ENCODE measurements around the gene MRPS17.
A peak's percentile ranks its signal among the peaks of the same experiment; 100 is the strongest.
"Not testable (repeated sequence)": the region's sequence is repeated elsewhere in the genome, so short reads cannot be mapped to it uniquely, and the experiment has no call there.

MRPS17 gene

DNA sequence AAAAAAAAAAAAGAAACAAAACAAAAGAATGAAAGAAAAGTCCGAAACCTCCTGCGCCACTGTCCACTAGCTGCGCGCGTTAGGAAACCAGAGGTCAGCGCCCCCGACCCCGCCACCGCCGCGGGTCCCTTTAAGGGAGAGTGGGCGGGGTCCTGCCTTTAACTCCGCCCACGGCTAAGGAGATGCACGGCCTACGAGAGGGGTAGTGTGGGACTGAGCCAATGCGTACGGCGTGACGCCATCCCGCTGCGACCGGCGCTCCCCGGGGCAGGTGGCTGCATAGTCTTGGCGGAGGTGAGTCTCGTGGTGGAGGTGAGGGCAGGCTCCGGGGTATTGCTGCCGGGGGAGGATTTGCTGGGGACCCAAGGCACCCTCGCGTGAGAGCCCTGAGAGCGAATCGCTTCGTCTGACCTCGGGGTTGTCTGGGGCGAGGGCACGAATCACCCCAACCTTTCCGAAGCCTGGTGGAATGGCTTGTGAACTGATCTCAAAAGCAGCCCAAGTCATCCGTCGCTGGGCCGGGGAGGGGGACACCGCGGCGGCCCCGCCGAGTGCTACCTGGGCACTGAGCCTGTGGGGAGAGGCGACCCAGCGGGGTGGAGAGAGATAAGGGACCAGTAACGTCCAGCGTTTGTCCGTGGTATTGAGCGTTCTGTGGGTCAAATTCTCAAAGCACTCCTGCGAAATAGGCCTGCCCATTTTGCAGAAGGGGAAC is at the start of gene MRPS17:
MRPS17 (plus strand) TSS at position 241 of the 715 bp plus-strand sequence. CDS start 1,319 bp downstream, outside the sequence.
- peak; percentile 36 to 52 for DNase-seq (ENCODE audit: low read depth in 2 of 2)

DNA sequence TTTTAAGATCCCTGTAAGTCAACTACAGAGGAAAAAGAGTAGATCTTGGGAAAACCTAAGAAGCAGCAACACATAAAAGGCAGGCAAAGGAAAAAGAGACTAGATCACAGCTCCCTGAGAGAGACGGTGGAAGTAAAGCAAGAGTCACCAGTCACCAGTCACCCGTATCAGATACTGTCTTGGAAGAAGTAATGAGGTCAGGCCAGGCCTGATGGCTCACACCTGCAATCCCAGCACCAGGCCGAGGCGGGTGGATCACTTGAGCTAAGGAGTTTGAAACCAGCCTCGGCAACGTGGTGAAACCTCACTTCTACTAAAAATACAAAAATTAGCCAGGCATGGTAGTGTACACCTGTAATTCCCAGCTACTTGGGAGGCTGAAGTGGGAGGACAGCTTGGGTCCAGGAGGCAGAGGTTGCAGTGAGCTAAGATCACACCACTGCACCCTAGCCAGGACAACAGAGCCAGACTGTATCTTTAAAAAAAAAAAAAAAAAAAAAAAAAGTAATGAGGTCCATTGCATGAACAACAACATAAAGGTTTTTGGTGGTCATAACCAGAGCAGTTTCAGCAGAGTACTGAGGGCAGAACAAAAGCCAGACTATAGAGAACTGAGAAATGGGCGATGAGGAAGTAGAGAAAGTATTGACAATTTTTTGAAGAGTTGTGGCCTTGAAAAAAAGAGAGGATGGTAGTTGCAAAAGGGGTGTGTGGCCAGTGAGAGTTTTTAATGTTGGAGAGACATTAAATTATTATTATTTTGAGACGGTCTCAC is 47.5 kb upstream of the MRPS17 start:
- DNase-seq (ENCODE audit: low read depth in 2 of 2): no peak

DNA sequence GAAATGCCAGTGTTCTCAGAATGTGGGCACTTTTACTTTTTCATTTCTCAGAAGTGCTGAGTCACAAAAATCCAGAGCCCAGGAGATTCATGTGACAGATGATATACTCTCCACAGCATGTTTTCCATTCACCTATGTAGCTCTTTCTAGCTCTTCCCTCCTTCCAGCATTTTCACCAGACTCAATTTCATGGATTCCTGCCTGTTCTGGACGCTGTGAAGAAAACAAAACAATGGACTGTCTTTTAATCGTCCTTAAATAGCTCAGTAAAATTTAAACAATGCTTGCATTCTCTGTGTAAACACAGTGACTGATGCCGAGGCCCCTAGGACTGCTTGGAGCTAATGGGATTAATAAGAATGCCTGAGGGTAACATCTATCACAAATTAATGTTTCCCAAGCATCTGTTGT is 38.9 kb upstream of the MRPS17 start:
- no peak for DNase-seq (ENCODE audit: low read depth in 2 of 2)

DNA sequence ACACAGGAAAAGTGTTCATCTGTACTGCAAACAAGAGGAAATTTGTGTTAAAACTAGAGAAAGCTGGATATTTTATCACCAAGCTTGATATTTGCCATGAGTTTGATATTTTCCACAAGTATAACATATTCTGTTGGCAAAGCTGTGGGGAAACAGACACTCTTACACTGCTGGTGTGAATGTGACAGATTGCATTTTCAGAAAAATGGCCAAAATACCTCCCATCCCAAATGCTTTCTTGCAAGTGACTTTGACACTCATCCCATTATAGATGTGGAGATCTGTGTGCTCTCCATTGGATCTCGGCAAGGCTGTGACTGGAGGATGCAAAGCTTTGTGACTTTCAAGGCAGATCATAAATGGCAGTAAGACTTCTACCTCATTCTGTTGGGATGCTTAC is 33.9 kb upstream of the MRPS17 start:
- DNase-seq (ENCODE audit: low read depth in 2 of 2): no peak

GRCh38 chr7:55928006-55928767 is 23.5 kb upstream of the MRPS17 start:
- DNase-seq (ENCODE audit: low read depth in 2 of 2): no peak

GRCh38 chr7:55931421-55932151 is 20.1 kb upstream of the MRPS17 start:
- DNase-seq (ENCODE audit: low read depth in 2 of 2): no peak

GRCh38 chr7:55939514-55940123 is 12.1 kb upstream of the MRPS17 start:
- no peak for DNase-seq (ENCODE audit: low read depth in 2 of 2)

GRCh38 chr7:55946545-55946944 is 5.1 kb upstream of the MRPS17 start:
- no peak for DNase-seq (ENCODE audit: low read depth in 2 of 2)

- DNase-seq (ENCODE audit: low read depth in 2 of 2): not testable (repeated sequence)
Observed at GRCh38 chr7:55952352-55952671, 635 bp downstream of the MRPS17 start.

DNA sequence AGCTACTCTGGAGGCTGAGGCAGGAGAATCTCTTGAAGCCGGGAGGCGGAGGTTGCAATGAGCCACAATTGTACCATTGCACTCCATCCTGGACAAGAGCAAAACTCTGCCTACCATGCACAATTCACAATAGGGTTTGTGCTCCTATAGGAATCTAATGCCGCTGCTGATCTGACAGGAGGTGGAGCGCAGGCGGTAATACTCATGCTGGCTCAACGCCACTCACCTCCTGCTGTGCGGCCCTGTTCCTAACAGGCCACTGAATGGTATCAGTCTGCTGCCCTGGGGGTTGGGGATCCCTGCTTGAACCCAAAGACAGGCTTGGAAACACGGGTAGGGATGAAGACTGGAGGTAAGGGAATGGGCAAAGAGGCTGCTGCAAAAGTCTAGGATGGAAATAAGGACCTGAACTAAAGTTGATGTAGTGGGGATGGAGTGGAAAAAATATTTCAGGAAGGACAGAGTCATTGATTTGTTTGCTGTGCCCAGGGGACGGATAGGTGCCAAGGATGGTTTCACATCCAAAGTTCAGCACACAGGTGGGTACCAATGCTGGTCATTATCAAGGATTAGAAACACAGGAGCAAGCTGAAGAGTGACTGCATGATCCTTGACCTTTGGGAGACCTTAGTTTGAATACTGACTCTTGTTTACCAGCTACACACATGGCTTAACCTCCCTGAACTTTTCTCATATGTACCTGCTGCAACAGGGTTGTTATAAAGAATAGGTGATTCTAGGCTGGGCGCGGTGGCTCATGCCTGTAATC is 2.2 kb downstream of the MRPS17 start:
- DNase-seq (ENCODE audit: low read depth in 2 of 2): no peak

DNA sequence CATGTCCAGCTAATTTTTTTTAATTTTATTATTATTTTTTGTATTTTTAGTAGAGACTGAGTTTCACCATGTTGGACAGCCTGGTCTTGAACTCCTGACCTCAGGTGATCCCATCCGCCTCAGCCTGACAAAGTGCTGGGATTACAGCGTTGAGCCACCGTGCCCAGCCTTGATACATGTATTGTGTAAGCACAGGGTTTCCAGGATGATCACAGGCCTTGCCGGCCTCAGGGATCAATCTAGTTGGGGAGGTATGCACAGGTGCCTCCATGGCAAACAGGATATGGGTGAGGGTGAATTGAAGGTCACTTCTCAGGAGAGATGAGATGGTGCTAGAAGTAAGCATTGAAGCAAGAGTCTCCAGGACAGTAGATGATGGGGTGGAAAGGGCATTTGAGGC is 5.5 kb downstream of the MRPS17 start:
- DNase-seq (ENCODE audit: low read depth in 2 of 2): no peak

- no peak for DNase-seq (ENCODE audit: low read depth in 2 of 2)
Observed at GRCh38 chr7:55962014-55962413, 10.3 kb downstream of the MRPS17 start.

DNA sequence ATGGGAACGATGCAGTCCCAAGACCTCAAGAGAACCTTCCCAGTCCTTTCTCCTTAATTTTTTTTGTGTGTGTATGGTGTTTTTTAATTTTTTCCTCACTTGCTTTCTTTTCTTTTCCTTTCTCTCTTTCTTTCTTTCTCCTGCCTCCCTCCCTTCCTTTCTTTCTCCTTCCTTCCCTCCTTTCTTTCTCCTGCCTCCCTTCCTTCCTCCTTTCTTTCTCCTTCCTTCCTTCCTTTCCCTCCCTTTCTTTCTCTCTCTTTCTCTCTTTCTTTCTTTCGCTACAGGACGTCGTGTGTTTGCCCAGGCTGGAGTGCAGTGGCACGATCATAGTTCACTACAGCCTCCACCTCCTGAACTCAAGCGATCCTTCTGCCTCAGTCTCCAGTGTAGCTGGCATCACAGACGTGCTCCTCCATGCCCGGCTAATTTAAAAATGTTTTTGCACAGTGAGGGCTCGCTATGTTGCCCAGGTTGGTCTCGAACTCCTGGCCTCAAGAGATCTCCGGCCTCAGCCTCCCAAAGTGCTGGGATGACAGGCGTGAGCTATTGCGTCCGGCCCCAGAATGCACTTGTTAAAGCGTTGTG is 12.0 kb downstream of the MRPS17 start:
- no peak for DNase-seq (ENCODE audit: low read depth in 2 of 2)

GRCh38 chr7:55964261-55965099 is 12.8 kb downstream of the MRPS17 start, which contains the start of gene NIPSNAP2:
Gene NIPSNAP2, plus strand, starts transcription at chr7:55964585. Its CDS starts 25 bp downstream, at chr7:55964610.
- no peak for DNase-seq (ENCODE audit: low read depth in 2 of 2)

- no peak for DNase-seq (ENCODE audit: low read depth in 2 of 2)
Observed at GRCh38 chr7:55965100-55965470, 13.4 kb downstream of the MRPS17 start.

GRCh38 chr7:55965805-55966421 is 14.2 kb downstream of the MRPS17 start:
- DNase-seq (ENCODE audit: low read depth in 2 of 2): peak in 1 of 2 experiments; percentile 52

GRCh38 chr7:55966851-55967250 is 15.2 kb downstream of the MRPS17 start:
- DNase-seq (ENCODE audit: low read depth in 2 of 2): no peak

DNA sequence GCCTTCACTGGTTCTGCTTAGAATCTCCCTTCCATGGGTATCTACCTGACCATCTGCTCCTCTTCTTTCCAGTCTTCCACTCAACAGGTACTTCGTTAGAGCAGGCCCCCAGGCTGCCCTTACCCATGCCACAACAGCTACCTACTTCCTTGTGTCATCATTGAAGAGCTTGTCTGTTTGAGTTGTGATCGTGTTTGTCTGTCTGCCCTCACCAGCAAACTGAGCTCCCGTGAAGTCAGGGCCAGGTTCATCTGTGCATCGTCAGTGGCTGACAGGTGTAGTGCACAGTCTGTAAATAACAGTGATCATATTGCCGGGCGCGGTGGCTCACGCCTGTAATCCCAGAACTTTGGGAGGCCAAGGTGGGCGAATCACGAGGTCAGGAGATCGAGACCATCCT is 17.7 kb downstream of the MRPS17 start:
- no peak for DNase-seq (ENCODE audit: low read depth in 2 of 2)

DNA sequence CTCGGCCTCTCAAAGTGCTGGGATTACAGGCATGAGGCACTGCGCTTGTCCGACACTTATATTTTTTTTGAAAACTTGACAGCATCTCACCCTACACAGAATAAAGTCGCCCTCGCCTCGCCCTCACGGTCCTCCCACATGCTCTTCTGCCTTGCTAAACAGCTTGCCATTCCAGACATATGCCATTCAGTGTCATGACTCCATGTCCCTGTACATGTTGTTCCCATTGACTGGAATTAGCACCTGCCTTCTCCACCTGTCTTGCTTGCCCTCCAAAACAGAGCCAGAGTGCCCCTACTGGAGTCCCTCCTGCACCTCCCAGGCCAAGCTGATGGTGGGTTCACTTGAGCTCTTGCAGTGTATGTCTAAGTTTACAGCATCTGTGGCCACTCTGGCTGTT is 18.9 kb downstream of the MRPS17 start:
- no peak for DNase-seq (ENCODE audit: low read depth in 2 of 2)
